GM12878 (cell line): ENCODE results near the gene ATP2A1. TPM values are rescaled to one million over a fixed set of nuclear protein-coding genes. Genes with fewer than 3 reads are reported as not detected.

ENCODE experiments used
- ATAC-seq: fragments of 200-7000 bp; cut with Tn5 transposase; 3 replicates; pipeline ENCODE4 v1.9.1; 2020; ENCODE audit warnings: mild to moderate bottlenecking, moderate library complexity
- BruUV-seq: library from RNA; stranded (reverse); fragments of 400-500 nt; replicated peaks from 2 replicates; lab custom pipeline; 2021; lab: Mats Ljungman, UMichigan
- CTCF ChIA-PET: fragments of 300-600 bp; sonication (Branson Sonifier 250); formaldehyde crosslinking; extraction: SDS; loops from one replicate; lab custom pipeline; 2021; ENCODE audit warnings: inconsistent platforms; lab: Yijun Ruan, JAX
- POLR2A ChIA-PET: fragments of 350-600 bp; formaldehyde crosslinking; extraction: SDS; loops from one replicate; lab custom pipeline; 2021; ENCODE audit warnings: inconsistent platforms; lab: Charles Lee
- RAD21 ChIA-PET: fragments of 300-600 bp; sonication (Branson Sonifier 250); formaldehyde crosslinking; loops from one replicate; lab custom pipeline; 2023; ENCODE audit warnings: antibody characterized with exemption; ENCODE audit not compliant: unreplicated experiment; lab: Charles Lee
- SMC1A ChIA-PET: fragments of 300-600 bp; sonication (Branson Sonifier 250); formaldehyde crosslinking; loops from one replicate; lab custom pipeline; 2023; ENCODE audit not compliant: unreplicated experiment, uncharacterized antibody; lab: Charles Lee
- DNase-seq: peaks from one replicate; pipeline ENCODE4 v3.0.0-alpha.2; 2011; ENCODE audit warnings: low read depth, low spot score
- FAIRE-seq: peaks from 3 replicates; lab custom pipeline; 2011; peaks lifted over from hg19 to GRCh38; lab: Jason Lieb, UNC
- H2AFZ ChIP-seq: 2 replicates; pipeline ENCODE4 v1.6.0; 2011; ENCODE audit warnings: low read depth, low read length, control low read depth; ENCODE audit not compliant: control insufficient read depth
- H3K27ac ChIP-seq: 2 replicates; pipeline ENCODE4 v1.5.1; 2011; ENCODE audit warnings: control low read depth; ENCODE audit not compliant: control insufficient read depth, insufficient read depth
- H3K27me3 ChIP-seq, 2 experiments: replicated peaks in 1 of 2; 2 replicates each; pipeline versions ENCODE4 v1.6.0 to v1.6.1; 2011; ENCODE audit warnings: low read length in 1 of 2; ENCODE audit not compliant: control insufficient read depth in 2 of 2, insufficient read depth in 2 of 2
- H3K36me3 ChIP-seq, 2 experiments: 2 replicates each; pipeline ENCODE4 v1.5.1; 2011; ENCODE audit warnings: low read length in 1 of 2; ENCODE audit not compliant: control insufficient read depth in 2 of 2, insufficient read depth in 2 of 2
- H3K4me1 ChIP-seq: 2 replicates; pipeline ENCODE4 v1.6.1; 2011; ENCODE audit warnings: mild to moderate bottlenecking, low read length, moderate library complexity, mixed read lengths; ENCODE audit not compliant: control insufficient read depth, insufficient read depth
- H3K4me2 ChIP-seq: 2 replicates; pipeline ENCODE4 v1.6.0; 2011; ENCODE audit warnings: control low read depth; ENCODE audit not compliant: control insufficient read depth, insufficient read depth
- H3K4me3 ChIP-seq: fragments of 200-600 bp; sonication (generic); 2 replicates; pipeline ENCODE4 v1.5.1; 2016
- H3K79me2 ChIP-seq: 2 replicates; pipeline ENCODE4 v1.6.0; 2011; ENCODE audit warnings: low read length; ENCODE audit not compliant: control insufficient read depth, insufficient read depth
- H3K9ac ChIP-seq: 2 replicates; pipeline ENCODE4 v1.8.0; 2011; ENCODE audit warnings: low read length, control low read depth, mixed read lengths; ENCODE audit not compliant: control insufficient read depth, insufficient read depth
- H3K9me3 ChIP-seq: replicated peaks from 3 replicates; pipeline ENCODE4 v1.5.1; 2011; ENCODE audit warnings: mild to moderate bottlenecking, low read length; ENCODE audit not compliant: control insufficient read depth, insufficient read depth
- H4K20me1 ChIP-seq: 2 replicates; pipeline ENCODE4 v1.6.0; 2011; ENCODE audit not compliant: control insufficient read depth, insufficient read depth
- BACH1 ChIP-seq: fragments of 450-650 bp; IDR thresholded peaks from 2 replicates; pipeline ENCODE4 v1.6.1; 2017; ENCODE audit warnings: mild to moderate bottlenecking, borderline replicate concordance
- KDM1A ChIP-seq: fragments of 200-600 bp; sonication (generic); IDR thresholded peaks from 2 replicates; pipeline ENCODE4 v1.6.1; 2016; ENCODE audit warnings: borderline replicate concordance
- MYB ChIP-seq: fragments of 150-350 bp; IDR thresholded peaks from 2 replicates; pipeline ENCODE4 v1.6.1; 2014; ENCODE audit warnings: mild to moderate bottlenecking, low read depth, low read length, borderline replicate concordance
- NR2F1 ChIP-seq: fragments of 450-650 bp; conservative IDR thresholded peaks from 2 replicates; pipeline ENCODE4 v1.6.1; 2017; ENCODE audit warnings: mild to moderate bottlenecking
- RAD51 ChIP-seq: fragments of 450-650 bp; IDR thresholded peaks from 2 replicates; pipeline ENCODE4 v1.6.1; 2016; ENCODE audit warnings: moderate library complexity, mild to moderate bottlenecking, inconsistent platforms
- STAT1 ChIP-seq: fragments of 450-650 bp; conservative IDR thresholded peaks from 2 replicates; pipeline ENCODE4 v1.6.1; 2014; ENCODE audit warnings: antibody characterized with exemption, mild to moderate bottlenecking
- WGBS: methylation state at CpG from one replicate; pipeline ENCODE4 v1.1.6; 2016; ENCODE audit warnings: low lambda C conversion rate; ENCODE audit not compliant: insufficient replicate concordance, insufficient coverage; ENCODE audit errors: missing lambda C conversion rate; 5-methylcytosine and 5-hydroxymethylcytosine counted together
- in situ Hi-C: fragments of 300-500 bp; cut with MboI; formaldehyde crosslinking; loops from 9 replicates; pipeline ENCODE4 v1.14.3; 2018; ENCODE audit warnings: mixed read lengths
- intact Hi-C: fragments of 100-400 bp; cut with micrococcal nuclease; formaldehyde crosslinking; loops from one replicate; pipeline ENCODE4 v1.14.2; 2022; ENCODE audit not compliant: unreplicated experiment
- polyA plus RNA-seq, 11 experiments: library from polyadenylated mRNA; depleted of rRNA in 4 of 11; unstranded in 6 of 11; stranded (reverse) in 5 of 11; fragments of >200 nt; fragmentation: Nextera tagmentation in 4 of 11; fragmentation: Illumina TruSeq in 1 of 11; extraction: Ambion mirVana in 4 of 11; extraction: Trizol in 1 of 11; gene quantifications; 1 replicate in 1 of 11; 2 replicates in 10 of 11; pipeline versions ENCODE4 v1.2.1 to v1.2.3, GENCODE V29; 2011 to 2016; ENCODE audit warnings: inconsistent platforms in 2 of 11, missing spikeins in 2 of 11, low read depth in 1 of 11
- total RNA-seq, 4 experiments: library from RNA; depleted of rRNA in 3 of 4; stranded (reverse); fragments of >200 nt in 3 of 4; fragmentation: Illumina TruSeq in 1 of 4; extraction: Trizol in 1 of 4; gene quantifications; 2 replicates each; pipeline versions ENCODE4 v1.2.1 to v1.2.3, GENCODE V29; 2013 to 2021
- TF ChIP-seq, protein P1 (sequence below): fragments of 450-650 bp; IDR thresholded peaks from 2 replicates; pipeline ENCODE4 v1.6.1; 2017; ENCODE audit warnings: mild to moderate bottlenecking, moderate library complexity

Gene ATP2A1
- total and polyA plus RNA-seq, 10 of the 15 experiments (the other 5 are each of a cell fraction or from before 2014, with no cell fraction given) = 0.13 to 1.7 (median 0.88) TPM

DNA sequence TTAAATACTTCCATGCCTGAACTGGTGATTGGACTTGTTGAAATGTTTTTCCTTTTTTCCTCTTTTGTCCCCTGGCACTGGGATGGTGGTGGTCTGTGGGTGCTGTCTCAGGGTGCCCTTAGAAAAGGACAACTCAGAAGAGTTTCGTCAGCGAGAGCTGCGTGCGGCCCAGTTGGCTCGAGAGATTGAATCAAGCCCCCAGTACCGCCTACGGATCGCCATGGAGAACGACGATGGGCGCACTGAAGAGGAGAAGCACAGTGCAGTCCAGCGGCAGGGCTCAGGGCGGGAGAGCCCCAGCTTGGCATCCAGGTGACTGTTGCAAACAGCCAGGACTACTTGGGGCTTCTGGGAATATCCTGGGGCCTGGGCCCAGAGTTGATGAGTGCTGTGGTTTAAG lies 48.5 kb upstream of the ATP2A1 start (continued):
- TF ChIP-seq, protein P1, sequence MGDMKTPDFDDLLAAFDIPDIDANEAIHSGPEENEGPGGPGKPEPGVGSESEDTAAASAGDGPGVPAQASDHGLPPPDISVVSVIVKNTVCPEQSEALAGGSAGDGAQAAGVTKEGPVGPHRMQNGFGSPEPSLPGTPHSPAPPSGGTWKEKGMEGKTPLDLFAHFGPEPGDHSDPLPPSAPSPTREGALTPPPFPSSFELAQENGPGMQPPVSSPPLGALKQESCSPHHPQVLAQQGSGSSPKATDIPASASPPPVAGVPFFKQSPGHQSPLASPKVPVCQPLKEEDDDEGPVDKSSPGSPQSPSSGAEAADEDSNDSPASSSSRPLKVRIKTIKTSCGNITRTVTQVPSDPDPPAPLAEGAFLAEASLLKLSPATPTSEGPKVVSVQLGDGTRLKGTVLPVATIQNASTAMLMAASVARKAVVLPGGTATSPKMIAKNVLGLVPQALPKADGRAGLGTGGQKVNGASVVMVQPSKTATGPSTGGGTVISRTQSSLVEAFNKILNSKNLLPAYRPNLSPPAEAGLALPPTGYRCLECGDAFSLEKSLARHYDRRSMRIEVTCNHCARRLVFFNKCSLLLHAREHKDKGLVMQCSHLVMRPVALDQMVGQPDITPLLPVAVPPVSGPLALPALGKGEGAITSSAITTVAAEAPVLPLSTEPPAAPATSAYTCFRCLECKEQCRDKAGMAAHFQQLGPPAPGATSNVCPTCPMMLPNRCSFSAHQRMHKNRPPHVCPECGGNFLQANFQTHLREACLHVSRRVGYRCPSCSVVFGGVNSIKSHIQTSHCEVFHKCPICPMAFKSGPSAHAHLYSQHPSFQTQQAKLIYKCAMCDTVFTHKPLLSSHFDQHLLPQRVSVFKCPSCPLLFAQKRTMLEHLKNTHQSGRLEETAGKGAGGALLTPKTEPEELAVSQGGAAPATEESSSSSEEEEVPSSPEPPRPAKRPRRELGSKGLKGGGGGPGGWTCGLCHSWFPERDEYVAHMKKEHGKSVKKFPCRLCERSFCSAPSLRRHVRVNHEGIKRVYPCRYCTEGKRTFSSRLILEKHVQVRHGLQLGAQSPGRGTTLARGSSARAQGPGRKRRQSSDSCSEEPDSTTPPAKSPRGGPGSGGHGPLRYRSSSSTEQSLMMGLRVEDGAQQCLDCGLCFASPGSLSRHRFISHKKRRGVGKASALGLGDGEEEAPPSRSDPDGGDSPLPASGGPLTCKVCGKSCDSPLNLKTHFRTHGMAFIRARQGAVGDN = no peak
- TF ChIP-seq BACH1 = no peak
- no peak for TF ChIP-seq NR2F1
- no peak for TF ChIP-seq RAD51
- TF ChIP-seq KDM1A = no peak

DNA sequence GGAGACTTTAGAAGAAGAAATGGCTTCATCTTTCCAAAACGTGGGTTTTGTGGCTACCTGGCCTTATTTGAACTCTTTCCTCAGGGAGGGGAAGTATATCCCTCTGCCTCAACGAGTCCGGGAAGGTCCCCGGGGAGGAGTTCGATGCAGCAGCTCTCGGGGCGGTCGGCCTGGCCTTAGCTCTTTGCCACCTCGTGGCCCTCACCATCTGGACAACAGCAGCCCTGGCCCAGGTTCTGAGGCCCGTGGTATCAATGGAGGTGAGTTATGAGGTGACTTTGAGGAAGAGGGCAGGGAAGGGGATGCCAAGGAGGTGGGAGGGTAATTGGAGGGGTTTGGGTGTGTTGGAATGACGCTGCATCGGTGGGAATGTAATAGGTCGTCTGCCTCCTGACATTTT lies 47.8 kb upstream of the ATP2A1 start:
- no peak overlapping the region for H3K9ac ChIP-seq
- ChIA-PET SMC1A (interaction anchor here (1.0 kb wide), 1 partner anchor 114 kb away, joined by 4 read pairs; no protein-coding TSS in a partner anchor), POLR2A (no interaction called here), CTCF (interaction anchor here (1.0 kb wide), 1 partner anchor 15 kb away, joined by 3 read pairs; no protein-coding TSS in a partner anchor), RAD21 (no interaction called here)
- no peak for FAIRE-seq
- H3K27ac ChIP-seq = no peak overlapping the region
- in situ Hi-C loops = no loop called here
- intact Hi-C loops = no loop called here
- no peak overlapping the region for H3K4me2 ChIP-seq
- H3K4me3 ChIP-seq = no peak overlapping the region
- peaks cover 63 to 64% of the 10 kb centered on the region in 2 experiments for H3K36me3 ChIP-seq
- 88% methylated on average over 12 of the region's 13 CpGs for WGBS
- no TSS peak for BruUV-seq
- H3K79me2 ChIP-seq = peaks cover 19% of the 10 kb centered on the region
- no peaks in the 10 kb centered on the region; the same call in 1 of the 2 replicates for H3K4me1 ChIP-seq
- H3K27me3 ChIP-seq = no peaks in the 10 kb centered on the region
- no peak for DNase-seq
- H2AFZ ChIP-seq = no peak overlapping the region
- ATAC-seq = no peak
- no peaks in the 10 kb centered on the region for H3K9me3 ChIP-seq
- peaks cover 4% of the 10 kb centered on the region; the same call in 1 of the 2 replicates for H4K20me1 ChIP-seq
- TF ChIP-seq MYB (no peak), STAT1 (no peak)
